DMS114 treated with DMSO at 0.1 percent for 48 hours (cell line): ENCODE results near the gene PRPF18.
"Not testable (repeated sequence)": the region's sequence is repeated elsewhere in the genome, so short reads cannot be mapped to it uniquely, and the experiment has no call there.

Experiments
- DNase-seq: peaks from one replicate; lab custom pipeline; 2025; ENCODE audit not compliant: unreplicated experiment; lab: John Stamatoyannopoulos, UW

The PRPF18 gene, protein sequence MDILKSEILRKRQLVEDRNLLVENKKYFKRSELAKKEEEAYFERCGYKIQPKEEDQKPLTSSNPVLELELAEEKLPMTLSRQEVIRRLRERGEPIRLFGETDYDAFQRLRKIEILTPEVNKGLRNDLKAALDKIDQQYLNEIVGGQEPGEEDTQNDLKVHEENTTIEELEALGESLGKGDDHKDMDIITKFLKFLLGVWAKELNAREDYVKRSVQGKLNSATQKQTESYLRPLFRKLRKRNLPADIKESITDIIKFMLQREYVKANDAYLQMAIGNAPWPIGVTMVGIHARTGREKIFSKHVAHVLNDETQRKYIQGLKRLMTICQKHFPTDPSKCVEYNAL

DNA sequence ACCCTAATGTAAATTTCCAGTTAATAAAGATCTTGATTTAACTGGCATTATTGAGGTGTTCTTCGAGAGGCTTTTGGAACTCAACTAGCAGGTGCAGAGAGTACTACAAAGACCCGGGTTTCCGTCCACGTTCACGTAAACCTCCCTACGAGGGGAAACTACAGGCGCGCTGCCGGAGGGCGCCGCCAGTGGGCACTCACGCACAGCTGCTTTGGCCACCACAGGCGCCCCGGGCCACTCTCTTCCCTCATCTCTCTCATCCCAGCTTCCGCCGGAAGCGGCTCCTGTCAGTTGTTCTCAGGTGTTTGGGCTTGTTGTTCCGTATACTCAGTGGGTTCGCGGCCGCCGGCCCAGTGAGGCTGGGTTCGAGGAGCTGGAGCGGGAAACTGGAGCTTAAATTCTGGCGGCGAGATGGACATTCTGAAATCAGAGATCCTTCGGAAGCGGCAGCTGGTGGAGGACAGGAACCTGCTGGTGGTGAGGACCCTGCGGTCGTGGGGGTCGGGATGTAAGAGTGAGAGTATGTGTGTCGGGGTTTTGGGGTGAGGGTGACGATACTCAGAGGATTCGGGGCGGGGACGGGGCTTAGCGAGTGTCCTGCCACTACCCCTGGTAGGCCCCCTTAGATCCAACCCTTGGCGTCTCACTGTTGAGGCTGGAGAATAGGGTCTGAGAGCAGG, at the start of gene PRPF18:
PRPF18 (plus strand) TSS at position 290 of the 680 bp plus-strand sequence; CDS start at position 412, 122 bp downstream.
- peak; percentile 96 for DNase-seq

DNA sequence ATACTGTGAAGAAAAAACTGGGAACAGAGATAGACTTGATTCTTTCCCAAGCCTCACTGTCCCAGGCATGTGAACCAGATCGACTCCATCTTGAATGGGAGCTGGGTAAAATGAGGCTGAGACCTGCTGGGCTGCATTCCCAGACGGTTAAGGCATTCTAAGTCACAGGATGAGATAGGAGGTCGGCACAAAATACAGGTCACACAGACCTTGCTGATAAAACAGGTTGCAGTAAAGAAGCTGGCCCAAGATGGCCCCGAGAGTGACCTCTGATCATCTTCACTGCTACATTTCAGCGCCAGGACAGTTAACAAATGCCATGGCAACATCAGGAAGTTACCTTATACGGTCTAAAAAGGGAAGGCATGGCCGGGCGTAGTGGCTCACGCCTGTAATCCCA, 48.8 kb upstream of the PRPF18 start:
- not testable (repeated sequence) for DNase-seq

DNA sequence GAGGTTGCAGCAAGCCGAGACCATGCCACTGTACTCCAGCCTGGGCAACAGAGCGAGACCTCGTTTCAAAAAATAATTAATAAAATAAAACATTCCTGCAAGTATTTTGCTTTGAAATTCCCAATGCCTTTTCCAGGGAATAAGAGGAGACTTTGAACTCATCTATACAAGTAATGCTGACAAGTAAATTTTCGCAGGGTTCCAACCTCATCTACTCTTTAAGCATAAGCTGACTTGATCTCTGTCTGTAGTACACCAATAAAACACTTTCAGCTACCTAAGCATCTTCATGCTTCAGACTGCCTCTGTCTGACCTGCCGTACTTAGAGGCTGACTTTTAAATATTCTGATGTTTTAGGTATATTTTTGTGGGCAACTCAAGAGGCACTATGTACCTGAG, 44.2 kb upstream of the PRPF18 start:
- DNase-seq = no peak

DNA sequence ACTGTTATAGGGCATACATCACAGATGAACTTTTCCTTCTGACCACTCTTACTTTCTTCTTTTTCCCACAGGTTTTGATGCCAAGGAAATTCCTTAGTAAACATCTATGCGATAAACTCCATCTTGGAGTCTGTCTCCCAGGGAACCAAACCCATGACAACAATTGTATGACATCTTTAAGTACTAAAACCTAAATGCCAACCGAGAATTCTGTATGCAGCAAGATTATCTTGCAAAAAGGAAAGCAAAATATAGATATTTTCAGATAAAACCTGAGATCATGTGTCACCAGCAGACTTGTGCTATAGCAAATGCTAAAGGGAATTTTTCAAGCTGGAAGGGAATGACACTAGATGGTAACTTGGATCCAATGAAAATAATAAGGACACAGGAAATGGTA, 36.0 kb upstream of the PRPF18 start:
- no peak for DNase-seq

DNA sequence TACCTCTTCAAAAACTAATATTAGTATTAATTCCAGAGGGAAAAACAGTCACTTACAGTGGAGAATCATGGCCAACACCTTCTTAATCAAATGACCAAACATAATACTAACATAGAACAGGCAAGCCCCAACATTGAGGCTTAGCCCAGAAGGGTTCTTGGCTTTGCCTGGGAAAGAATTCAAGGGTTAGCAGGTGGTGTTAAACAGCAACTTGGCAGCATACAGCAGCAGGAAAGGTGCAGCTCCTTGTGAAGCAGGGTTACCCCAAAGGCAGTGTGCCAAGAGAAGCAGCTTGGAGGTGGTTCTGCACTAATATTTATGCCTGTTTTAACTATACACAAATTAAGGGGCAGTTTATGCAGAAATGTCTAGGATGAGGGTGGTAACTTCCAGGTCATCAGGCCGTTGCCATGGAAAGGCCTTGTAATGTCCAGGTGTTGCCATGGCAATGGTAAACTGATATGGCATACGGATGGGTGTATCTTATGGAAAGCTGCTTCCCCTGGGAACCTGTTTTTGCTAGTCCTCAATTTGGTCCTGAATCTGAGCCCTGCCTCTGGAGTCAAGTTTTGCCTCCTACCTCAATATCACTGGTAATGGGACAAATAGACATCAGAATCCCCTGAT, 30.8 kb upstream of the PRPF18 start:
- DNase-seq = no peak

DNA sequence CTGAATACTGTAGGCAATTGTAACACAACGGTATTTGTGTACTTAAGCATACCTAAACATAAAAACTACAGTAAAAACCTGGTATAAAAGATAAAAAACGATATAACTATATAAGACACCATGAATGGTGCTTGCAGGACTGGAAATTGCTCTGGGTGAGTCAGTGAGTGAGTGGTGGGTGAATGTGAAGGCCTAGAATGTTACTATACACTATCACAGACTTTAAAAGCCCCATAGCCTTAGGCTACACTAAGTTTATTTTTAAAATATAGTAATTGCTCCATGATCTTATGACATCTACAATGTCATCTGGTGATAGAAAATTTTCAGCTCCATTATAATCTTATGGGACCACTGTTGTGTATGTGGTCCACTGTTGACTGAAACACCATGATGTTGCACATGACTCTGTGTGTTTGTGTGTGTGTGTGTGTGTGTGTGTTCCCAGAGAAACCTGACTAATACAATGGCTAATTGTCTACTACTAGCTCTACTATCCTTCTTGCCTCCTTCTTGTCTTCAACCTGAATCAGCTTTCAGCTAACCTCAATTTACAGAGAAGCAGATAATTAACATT, 27.6 kb upstream of the PRPF18 start:
- DNase-seq = no peak

DNA sequence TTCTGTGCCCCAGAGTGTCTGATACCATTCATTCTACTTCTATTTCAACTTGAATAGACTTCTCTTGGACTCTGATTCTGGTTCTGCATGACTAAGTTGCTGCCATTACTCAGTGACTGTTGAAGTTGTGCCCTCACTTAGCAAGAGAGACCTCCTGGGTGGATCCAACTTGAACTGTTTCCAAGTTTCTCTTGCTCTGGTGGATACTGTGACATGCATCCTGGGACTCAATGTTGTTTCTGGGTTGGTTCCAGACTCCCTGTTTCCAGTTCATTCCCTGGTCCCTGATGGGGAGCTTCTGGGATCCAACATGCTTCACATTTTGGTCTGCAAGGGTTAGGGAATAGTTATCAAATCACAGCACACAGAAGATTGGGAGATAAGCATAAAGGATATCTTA, 26.2 kb upstream of the PRPF18 start:
- DNase-seq = no peak

DNA sequence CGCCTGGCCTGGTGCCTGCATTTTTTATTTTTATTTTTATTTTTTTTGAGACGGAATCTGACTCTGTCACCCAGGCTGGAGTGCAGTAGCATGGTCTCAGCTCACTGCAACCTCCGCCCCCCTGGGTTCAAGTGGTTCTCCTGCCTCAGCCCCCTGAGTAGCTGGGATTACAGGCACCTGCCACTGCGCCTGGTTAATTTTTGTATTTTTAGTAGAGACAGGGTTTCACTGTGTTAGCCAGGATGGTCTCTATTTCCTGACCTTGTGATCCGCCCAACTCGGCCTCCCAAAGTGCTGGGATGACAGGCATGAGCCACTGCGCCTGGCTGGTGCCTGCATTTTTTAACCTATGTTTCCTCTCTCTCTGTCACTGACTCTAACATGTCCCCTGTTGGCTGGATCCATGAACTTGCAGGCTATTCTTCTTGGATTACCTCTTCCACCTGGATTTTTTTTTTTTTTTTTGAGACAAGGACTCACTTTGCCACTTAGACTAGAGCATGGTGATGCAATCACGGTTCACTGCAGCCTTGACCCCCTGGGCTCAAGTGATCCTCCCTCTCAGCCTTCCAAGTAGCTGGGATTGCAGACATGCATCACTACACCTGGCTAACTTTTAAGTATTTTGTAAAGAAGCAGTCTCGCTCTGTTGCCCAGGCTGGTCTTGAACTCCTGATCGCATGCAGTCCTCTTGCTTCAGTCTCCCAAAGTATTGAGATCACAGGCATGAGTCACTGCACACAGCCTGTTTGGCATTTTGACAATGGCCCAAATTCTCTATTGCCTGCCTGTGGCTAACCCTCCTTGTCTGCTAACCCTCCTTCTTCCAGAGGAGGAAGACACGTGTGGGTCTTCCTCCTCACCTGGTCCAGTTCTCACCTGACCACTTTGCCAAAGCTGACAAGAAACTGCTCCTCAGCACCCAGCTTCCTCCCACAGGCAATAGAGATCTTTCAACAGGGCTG, 23.0 kb upstream of the PRPF18 start:
- no peak for DNase-seq

DNA sequence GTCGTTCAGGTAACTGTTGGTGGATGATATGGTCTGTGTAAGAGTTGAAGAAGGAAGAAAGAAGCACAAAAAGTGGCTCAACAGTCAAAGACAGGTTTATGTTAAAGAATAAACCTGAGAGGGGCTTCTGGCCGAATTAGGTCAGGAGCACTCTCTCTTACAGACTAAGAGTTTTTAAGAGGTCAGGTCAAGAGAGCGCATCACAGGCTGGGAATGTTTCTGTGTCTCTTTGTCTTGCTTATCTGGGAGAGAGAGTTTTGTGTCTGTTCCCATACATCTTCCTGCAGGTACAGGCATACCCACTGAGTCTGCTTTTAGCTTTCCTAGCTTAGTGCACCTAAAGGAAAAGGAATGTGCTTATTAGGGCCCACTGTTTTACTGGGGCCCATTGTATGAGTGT, 22.2 kb upstream of the PRPF18 start:
- DNase-seq = no peak

DNA sequence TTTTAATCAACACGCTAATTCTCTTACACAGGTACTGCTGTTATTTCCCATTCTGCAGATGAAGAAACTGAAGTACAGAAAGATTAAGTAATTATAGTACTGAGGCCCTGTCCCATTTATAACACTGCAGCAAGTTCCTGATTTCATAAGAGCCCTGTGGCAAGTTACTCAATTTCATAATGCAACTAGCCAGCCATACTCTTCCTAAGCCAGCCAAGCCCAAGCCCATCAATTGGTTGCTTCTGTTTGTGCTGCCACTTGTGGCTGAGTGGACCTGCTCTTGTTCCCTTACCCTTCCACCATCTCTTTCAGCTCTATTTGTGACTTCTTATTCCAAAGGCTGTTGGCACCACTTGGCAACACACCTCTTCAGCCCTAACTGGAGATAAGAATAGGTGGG, 19.7 kb upstream of the PRPF18 start:
- DNase-seq = no peak

DNA sequence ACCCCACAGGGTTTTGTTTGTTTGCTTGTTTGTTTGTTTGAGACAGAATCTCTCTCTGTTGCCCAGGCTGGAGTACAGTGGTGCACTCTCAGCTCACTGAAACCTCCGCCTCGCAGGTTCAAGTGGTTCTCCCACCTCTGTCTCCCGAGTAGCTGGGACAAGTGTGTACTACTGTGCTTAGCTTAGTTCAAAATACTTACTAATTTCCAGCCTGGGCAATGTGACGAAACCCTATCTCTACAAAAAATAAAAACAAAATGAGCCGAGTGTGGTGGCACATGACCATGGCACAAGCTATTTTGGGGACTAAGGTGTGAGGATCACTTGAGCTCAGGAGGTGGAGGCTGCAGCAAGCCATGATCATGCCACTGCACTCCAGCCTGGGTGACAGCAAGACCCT, 15.2 kb upstream of the PRPF18 start:
- no peak for DNase-seq

DNA sequence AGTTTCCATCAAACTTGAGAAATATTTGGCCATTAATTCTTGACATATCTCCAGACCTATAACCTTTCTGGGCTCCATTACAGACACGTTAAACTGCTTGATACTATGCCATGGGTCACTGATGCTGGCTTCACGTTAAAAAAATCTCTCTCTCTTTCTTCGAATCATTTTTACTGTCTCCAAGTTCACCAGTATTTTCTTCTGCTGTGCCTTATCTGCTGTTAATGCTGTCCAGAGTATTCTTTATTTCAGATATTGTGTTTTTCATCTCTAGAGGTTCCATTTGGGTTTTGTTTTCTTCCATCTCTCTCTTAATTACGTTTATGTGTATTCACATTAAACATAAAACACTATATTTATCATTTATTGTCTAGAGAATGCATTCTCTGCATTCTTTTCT, 12.8 kb upstream of the PRPF18 start:
- no peak for DNase-seq

DNA sequence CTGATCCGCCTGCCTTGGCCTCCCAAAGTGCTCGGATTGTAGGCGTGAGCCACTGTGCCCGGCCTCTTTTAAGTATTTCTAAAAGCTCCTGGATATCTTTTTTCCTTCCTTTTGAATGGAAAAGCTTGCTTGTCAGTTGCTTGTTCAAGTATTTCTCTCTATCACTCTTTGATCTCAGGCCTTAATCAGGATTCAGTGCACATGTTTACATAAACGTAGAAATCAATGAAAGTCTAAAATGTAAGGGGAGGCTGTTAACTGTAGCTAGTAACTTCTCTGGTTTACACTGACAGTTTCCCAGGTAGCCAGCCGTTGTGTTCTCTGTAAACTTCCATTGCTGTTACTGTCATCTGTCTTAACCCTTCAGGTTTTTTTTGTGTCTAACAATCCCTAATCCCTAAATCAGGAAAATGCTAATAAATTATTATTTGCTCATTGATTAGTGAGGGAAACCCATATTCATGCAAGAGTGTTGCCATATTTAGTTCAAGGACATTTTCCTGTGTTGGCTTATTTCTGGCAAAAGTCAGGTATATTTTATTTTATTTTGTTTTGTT, 1.5 kb upstream of the PRPF18 start:
- DNase-seq = no peak

DNA sequence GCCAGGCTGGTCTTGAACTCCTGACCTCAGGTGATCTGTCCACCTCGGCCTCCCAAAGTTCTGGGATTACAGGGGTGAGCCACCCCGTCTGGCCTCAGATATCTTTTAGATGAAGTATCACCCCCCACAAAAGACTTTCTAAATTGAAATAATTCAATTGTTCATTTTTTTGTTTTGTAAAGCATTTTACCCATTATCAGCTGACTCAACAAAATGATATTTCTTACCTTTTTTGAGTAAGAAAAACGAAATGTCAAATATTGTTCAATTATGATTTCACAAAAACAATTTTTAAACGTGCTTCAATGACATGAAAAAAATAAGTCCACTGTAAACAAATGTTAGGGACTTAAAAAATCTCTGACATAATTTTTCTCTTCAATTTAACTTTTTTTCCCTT, 822 bp upstream of the PRPF18 start:
- DNase-seq = no peak

DNA sequence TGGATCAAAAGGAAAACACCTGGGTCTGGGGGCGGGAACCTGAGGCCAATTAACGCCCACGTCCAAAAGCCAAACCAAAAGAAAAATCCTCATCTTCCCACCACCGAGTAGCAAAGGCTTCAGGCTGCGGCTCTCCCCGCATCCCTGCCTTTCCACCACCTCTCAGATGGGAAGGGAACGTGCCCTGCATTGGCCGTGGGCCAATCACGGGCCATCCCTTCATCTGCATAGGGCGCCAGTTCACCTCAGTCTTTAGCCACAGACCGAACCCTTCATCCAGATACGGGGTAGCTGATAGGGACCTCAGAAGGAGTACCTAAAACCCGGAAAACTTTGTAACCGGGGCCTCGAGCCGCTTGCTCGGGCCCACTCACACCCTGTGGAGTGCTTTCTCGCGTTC, 626 bp downstream of the PRPF18 start:
- DNase-seq = no peak

DNA sequence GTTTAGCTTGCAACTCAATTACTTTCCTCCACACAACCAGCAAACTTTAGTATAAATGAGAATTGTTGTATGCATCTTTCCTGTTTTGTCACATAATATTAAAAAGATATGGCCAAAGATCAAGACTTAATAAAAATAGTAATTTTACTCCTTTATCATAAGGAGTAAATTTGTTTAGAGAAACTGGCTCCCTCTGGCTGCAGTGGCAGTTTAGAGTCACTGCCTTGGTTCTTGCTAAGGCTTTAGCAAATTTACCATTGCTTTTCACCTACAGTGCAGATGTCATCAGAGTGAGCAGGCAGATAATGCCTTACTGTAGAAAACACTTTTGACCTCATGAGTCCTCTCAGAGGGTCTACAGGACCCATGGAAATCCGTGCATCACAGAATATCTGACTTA, 2.6 kb downstream of the PRPF18 start:
- DNase-seq = no peak

DNA sequence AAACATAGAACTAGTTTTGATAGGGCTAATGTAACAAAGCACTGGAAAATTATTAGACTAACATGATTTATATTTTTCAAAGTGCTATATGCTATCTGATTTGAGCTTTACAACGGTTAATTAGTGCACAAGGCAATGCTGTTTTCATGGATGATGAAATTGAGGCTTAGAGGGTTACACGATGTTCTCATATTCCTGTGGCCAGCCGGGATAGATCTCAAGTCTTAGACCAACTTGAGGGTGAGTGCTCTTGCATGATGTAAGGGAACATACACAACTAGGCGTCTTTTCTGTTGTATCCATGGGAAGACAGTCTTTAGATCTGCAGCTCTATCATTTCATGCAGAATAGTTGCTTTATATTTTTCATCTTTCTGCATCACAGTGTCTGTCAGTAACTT, 4.1 kb downstream of the PRPF18 start:
- DNase-seq = no peak

DNA sequence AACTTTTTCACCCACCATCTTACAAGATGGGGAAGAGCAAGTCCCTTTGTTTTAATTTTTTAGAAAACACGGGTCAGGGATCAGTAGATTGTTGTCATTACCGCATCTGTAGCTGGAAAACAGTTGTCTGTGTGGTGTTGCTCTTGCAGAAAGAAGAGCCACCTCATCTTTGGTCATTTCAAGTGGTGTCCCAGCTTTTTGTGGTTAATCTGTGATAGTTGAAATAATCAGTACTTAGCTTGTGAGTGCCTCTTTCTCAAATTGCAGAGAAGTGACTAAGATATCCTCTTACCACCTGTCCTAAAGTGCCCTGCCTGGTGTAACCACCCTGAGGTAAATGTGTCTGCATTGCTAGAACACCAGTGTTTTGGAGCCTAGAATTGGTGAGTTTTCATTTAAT, 5.5 kb downstream of the PRPF18 start:
- no peak for DNase-seq

DNA sequence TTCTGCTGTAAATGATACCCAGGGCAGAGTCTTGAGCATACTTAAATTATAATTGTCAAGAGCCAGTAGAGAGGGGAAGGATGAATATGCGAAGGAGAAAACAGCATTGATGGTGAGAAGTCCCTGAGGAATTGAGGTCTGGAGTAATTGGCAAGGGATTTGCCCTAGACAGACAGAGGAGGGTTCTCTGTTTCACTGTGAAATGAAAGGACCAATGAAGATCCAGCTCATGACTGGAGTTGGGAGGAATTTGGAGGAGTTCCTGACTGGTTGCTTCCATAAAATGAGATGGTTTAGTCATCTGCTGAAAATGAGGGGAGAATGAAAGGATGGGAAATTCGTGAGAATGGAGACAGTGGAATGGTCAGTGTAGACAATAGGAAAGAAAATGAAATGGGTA, 6.8 kb downstream of the PRPF18 start:
- DNase-seq = no peak

DNA sequence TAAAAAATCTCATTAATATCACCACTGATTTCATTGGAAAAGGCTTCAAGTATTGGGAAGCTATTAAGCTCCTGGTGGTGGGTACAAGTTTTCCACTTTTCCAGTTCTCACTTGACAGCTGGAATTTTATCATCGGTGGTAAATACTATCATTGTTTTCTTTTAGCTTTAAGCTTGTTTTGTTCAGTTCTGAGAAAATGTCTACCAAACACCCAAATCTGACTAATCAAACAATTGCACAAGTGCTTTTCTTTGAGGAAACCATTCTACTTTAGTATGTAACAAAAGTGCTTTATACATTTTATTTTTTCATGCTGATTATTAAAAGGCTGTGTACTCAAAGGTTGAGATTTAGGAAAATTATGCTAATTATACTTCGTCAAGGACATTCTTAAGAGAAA, 7.9 kb downstream of the PRPF18 start:
- DNase-seq = no peak

DNA sequence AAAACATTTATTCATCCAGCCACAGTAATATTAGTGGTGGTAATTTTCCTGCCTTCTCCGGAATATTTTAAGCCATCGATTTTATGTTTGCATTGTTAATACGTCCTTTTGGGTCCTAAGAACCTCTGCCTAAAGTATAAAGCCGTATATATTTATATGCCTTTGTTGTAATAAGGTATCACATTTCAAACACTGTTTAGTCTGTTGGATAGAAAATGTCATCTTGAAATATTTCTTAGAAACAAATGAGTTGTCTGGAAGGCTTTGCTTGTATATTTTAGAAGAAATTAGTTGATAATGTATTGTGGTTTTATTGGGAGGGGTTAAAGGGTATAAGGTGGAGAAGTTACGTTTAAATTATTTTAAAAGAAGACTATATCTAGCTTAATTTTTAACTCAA, 11.1 kb downstream of the PRPF18 start:
- DNase-seq = no peak
